Upper lobe of left lung (tissue), 4 donors: ENCODE data around the gene PRPF40B.

ENCODE experiments used
- CTCF ChIP-seq, 6 experiments: fragments of 450-650 bp in 4 of 6; fragments of 200-600 bp in 2 of 6; sonication (generic) in 2 of 6; IDR thresholded peaks; one replicate each; pipeline ENCODE4 v1.5.1; 2016 to 2019; ENCODE audit warnings: antibody characterized with exemption in 6 of 6
- EP300 ChIP-seq, 4 donors: sonication (generic); formaldehyde crosslinking; IDR thresholded peaks; one replicate each; pipeline ENCODE4 v1.5.1; 2017; ENCODE audit warnings: antibody characterized with exemption in 4 of 4, control low read depth in 2 of 4
- POLR2A ChIP-seq, 4 donors: fragments of 450-650 bp; IDR thresholded peaks; one replicate each; pipeline ENCODE4 v1.5.1; 2016 to 2017; ENCODE audit warnings: antibody characterized with exemption in 4 of 4, mild to moderate bottlenecking in 2 of 4
- POLR2AphosphoS5 ChIP-seq, 2 donors: sonication (generic); formaldehyde crosslinking; IDR thresholded peaks; one replicate each; pipeline ENCODE4 v1.5.1; 2017; ENCODE audit warnings: antibody characterized with exemption in 2 of 2

DNA sequence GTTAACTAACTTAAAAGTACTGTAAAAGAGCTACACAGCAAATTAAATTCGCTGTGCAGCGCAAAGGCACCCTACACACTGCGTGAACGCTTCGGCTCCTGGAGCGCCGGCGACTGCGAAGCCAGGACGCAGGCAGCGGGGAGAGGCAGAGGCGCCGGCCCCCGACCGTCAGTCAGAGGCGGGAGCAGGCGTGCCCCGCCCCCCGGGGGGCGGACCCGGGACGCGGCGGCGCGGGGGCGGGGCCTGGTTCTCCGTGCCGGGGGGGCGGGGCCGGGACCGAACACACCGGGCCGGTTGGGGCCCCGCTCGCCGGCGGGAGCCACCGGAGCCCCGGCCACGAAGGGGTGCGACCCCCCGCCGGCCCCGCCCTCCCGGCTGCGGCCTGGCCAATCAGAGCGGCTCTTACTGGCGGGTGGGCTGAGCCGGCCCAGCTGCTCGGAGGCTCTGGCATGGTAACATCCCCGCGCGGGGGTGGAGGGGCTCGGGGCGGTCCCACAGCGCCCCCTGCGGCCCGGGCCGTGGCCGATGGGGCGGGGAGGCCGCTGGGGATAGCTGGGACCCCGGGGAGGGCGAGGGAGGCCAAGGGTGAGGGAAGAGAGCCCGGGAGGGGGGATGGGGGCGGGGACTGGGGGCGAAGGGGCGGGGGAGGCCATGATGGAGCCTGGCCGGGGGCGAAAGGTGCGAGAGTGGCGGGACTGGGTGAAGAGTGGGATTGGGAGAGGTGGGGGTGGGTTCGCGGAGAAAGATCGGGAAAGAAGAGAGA, at the start of gene PRPF40B:
- peak; percentile 30 to 85 (median 50) for TF ChIP-seq POLR2A (IDR thresholded peaks at IDR 0.05)
- TF ChIP-seq EP300 (IDR thresholded peaks at IDR 0.05), result no peak
- peak; percentile 57 to 79 (median 66) for TF ChIP-seq CTCF (IDR thresholded peaks at IDR 0.05)
- TF ChIP-seq POLR2AphosphoS5 (IDR thresholded peaks at IDR 0.05), result peak; percentile 59 to 83
